RWPE1 (cell line): ENCODE measurements around the gene NKX6-1.
A peak's percentile ranks its signal among the peaks of the same experiment; 100 is the strongest.

Experiments used
- CTCF ChIA-PET: fragments of 350-600 bp; sonication (Branson Sonifier 250); formaldehyde crosslinking; extraction: SDS; loops from one replicate; lab custom pipeline; 2021; lab: Yijun Ruan, JAX
- POLR2A ChIA-PET: fragments of 400-600 bp; formaldehyde crosslinking; extraction: SDS; loops from one replicate; lab custom pipeline; 2020; ENCODE audit warnings: antibody characterized with exemption; ENCODE audit not compliant: low non-redundant PET; lab: Yijun Ruan, JAX
- DNase-seq: peaks from one replicate; pipeline ENCODE4 v3.0.0; 2012; ENCODE audit warnings: low spot score
- H3K27ac ChIP-seq: fragments of 450-650 bp; 2 replicates; pipeline ENCODE4 v1.5.1; 2017
- TF ChIP-seq, protein P1 (sequence below): fragments of 450-650 bp; conservative IDR thresholded peaks from 2 replicates; pipeline ENCODE4 v1.5.1; 2017; ENCODE audit warnings: low read depth, mild to moderate bottlenecking

The NKX6-1 gene

DNA sequence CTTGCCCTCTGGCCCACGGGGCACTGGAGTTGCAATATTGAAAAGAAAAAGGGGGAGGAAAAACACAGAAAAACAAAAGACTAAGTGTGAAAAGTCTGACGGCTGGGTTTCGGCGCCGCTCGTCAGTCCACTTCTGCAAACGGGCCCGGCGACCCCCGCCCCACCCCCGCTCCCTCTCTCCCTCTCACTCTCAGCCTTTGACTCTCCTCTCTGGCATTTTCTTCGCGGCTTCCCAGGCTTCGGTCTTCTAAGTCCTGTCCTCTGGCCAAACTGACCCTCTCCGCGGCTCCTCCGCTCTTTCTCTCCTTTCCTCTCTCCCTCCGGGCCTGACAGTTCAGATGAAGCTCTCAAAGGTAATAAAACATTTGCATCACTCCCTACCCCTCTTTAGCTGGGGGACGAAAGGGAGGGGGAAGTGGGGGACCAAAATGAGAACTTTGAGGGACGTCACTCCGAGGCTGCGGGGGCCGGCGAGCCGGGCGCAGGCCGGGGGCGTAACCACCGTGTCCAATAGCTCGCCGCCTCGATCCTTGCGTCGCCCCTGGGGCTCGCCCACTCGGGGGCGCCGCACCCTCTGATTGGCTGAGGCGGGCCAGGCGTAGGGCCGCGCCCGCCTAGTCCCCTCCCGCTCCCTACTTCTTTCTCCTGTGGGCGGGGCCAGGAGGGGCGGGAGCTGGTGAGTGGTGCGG is at the start of gene NKX6-1:
Gene NKX6-1, minus strand, starts transcription at position 358 of the 689 bp plus-strand sequence. CDS start 1,064 bp downstream, outside the sequence.
- TF ChIP-seq, protein P1, sequence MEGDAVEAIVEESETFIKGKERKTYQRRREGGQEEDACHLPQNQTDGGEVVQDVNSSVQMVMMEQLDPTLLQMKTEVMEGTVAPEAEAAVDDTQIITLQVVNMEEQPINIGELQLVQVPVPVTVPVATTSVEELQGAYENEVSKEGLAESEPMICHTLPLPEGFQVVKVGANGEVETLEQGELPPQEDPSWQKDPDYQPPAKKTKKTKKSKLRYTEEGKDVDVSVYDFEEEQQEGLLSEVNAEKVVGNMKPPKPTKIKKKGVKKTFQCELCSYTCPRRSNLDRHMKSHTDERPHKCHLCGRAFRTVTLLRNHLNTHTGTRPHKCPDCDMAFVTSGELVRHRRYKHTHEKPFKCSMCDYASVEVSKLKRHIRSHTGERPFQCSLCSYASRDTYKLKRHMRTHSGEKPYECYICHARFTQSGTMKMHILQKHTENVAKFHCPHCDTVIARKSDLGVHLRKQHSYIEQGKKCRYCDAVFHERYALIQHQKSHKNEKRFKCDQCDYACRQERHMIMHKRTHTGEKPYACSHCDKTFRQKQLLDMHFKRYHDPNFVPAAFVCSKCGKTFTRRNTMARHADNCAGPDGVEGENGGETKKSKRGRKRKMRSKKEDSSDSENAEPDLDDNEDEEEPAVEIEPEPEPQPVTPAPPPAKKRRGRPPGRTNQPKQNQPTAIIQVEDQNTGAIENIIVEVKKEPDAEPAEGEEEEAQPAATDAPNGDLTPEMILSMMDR: no peak
- DNase-seq: peak; percentile 94
- no peak within 1 kb of the TSS for H3K27ac ChIP-seq
- POLR2A ChIA-PET: no interaction called here
- CTCF ChIA-PET: no interaction called here

DNA sequence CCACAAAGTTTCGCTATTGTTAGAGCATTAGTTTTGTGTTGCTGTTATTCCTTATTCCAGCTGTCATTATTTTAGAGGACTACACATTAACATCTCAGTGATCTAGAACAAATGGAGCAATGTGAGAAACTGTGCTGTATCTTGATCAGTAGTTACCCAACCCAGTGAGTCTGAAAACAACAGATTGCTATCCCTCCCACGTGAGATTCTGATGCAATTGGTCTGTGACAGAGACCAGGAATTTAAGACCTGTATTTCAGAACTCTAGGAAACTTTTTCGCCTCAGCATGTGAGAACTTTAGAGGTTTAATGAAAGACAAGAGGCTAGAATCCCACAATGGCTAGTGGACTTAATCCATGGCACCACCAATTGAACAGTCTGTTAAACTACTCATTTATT is 48.1 kb upstream of the NKX6-1 start:
- TF ChIP-seq, protein P1: no peak
- ChIA-PET POLR2A (no interaction called here), CTCF (no interaction called here)
- H3K27ac ChIP-seq: no peak overlapping the region
- no peak for DNase-seq

DNA sequence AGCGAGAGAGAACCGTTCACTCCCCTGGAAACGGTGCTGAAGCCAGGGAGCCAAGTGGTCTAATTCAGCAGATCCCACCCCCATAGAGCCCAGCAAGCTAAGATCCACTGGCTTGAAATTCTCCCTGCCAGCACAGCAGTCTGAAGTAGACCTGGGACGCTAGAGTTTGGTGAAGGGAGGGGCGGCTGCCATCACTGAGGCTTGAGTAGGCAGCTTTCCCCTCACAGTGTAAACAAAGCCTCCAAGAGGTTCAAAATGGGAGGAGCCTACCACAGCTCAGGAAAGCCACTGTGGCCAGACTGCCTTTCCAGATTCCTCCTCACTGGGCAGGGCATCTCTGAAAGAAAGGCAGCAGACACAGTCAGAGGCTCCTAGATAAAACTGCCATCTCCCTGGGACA is 46.0 kb upstream of the NKX6-1 start:
- no peak for DNase-seq
- POLR2A ChIA-PET: no interaction called here
- H3K27ac ChIP-seq: no peak overlapping the region
- CTCF ChIA-PET: interaction anchor here (0.6 kb wide), 3 partner anchors 39 to 1010 kb away, joined by 3 to 5 read pairs (median 4); no protein-coding TSS in a partner anchor
- TF ChIP-seq, protein P1: no peak

DNA sequence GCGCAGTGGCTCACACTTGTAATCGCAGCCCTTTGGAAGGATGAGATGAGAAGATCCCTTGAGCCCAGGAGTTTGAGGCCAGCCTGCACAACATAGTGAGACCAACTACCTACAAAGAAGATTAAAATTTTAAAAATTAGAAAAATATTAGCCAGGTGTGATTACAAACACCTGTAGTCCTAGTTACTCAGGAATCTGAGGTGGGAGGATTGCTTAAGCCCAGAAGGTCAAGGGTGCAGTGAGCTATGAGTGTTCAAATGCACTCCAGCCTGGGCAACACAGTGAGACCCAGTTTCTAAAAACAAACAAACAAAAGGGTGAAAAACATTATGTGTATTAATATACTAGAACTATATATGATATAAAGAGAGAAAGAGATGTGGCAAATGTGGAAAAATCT is 36.8 kb upstream of the NKX6-1 start:
- POLR2A ChIA-PET: no interaction called here
- no peak for DNase-seq
- no peak overlapping the region for H3K27ac ChIP-seq
- CTCF ChIA-PET: no interaction called here
- TF ChIP-seq, protein P1: no peak

DNA sequence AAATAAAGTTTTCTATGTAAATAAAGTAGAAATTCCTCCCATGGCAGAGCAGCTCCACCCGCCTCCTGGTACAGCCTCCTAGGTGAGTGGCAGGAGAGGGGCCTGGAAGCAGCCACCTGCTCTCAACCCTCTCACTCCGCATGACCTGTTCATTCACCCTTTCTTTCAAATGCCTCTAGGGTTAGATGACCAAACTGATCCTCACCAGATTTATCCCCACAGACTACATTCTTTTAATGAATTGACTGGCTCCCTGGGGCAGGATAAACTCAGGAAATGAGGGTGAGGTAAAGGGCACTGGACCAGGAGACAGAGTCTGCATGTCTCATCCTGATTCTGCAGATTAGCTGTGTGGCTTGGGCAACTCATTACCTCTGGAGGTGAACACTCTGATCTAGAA is 32.6 kb upstream of the NKX6-1 start:
- DNase-seq: peak; percentile 38
- TF ChIP-seq, protein P1: no peak
- CTCF ChIA-PET: no interaction called here
- POLR2A ChIA-PET: no interaction called here
- H3K27ac ChIP-seq: no peak overlapping the region

DNA sequence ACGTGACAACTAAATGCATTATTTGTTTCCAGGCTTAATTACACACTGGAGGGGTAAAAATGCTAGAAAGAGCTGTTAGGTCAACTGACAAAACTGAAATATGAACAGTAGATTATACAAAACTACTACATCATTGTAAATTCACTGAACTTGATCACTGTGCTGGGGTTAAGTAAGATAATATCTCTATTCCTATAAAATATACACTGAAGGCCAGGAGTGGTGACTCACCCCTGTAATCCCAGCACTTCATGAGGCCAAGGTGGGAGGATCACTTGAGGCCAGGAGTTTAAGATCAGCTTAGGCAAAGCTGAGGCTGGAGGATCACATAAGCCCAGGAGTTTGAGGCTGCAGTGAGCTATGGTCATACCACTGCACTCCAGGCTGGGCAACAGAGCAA is 31.8 kb upstream of the NKX6-1 start:
- TF ChIP-seq, protein P1: no peak

More for the DNA sequence above, 31.8 kb upstream of the NKX6-1 start:
- DNase-seq: no peak
- H3K27ac ChIP-seq: no peak overlapping the region
- POLR2A ChIA-PET: no interaction called here
- CTCF ChIA-PET: no interaction called here
